ENCODE measurements around the gene DLG2.

DLG2 gene

GRCh38 chr11:84136926-84137325 is 1490.2 kb downstream of the DLG2 start:
- TF ChIP-seq TAF1 (IDR thresholded peaks at IDR 0.05; ENCODE audit: borderline replicate concordance, insufficient read depth, low read length), result no peak
- TF ChIP-seq FOXP2 (optimal IDR thresholded peaks at IDR 0.05; ENCODE audit: borderline replicate concordance, extremely low read depth, extremely low read length, insufficient read depth), result no peak
- TF ChIP-seq SIN3A (IDR thresholded peaks at IDR 0.05; ENCODE audit: borderline replicate concordance, insufficient read depth, low read length), result no peak
- TF ChIP-seq REST (IDR thresholded peaks at IDR 0.05; ENCODE audit: insufficient read depth in 1 of 2, low read depth in 2 of 2, low read length in 2 of 2), result no peak
- TF ChIP-seq POLR2AphosphoS5 (IDR thresholded peaks at IDR 0.05; ENCODE audit: low read depth, low read length), result no peak

GRCh38 chr11:84130646-84131427 is 1496.3 kb downstream of the DLG2 start:
- TF ChIP-seq REST (IDR thresholded peaks at IDR 0.05; ENCODE audit: insufficient read depth in 1 of 2, low read depth in 2 of 2, low read length in 2 of 2) (no peak), TAF1 (IDR thresholded peaks at IDR 0.05; ENCODE audit: borderline replicate concordance, insufficient read depth, low read length) (no peak)

- no peak for TF ChIP-seq SIN3A (IDR thresholded peaks at IDR 0.05; ENCODE audit: borderline replicate concordance, insufficient read depth, low read length)
- no peak for TF ChIP-seq REST (IDR thresholded peaks at IDR 0.05; ENCODE audit: insufficient read depth in 1 of 2, low read depth in 2 of 2, low read length in 2 of 2)
- no peak for TF ChIP-seq TAF1 (IDR thresholded peaks at IDR 0.05; ENCODE audit: borderline replicate concordance, insufficient read depth, low read length)
- TF ChIP-seq POLR2AphosphoS5 (IDR thresholded peaks at IDR 0.05; ENCODE audit: low read depth, low read length), result no peak
- TF ChIP-seq FOXP2 (optimal IDR thresholded peaks at IDR 0.05; ENCODE audit: borderline replicate concordance, extremely low read depth, extremely low read length, insufficient read depth), result no peak
These were observed 1497.1 kb downstream of the DLG2 start for GRCh38 chr11:84129961-84130576.

GRCh38 chr11:84128840-84129239 is 1498.3 kb downstream of the DLG2 start:
- TF ChIP-seq POLR2AphosphoS5 (IDR thresholded peaks at IDR 0.05; ENCODE audit: low read depth, low read length) (no peak), SIN3A (IDR thresholded peaks at IDR 0.05; ENCODE audit: borderline replicate concordance, insufficient read depth, low read length) (no peak), FOXP2 (optimal IDR thresholded peaks at IDR 0.05; ENCODE audit: borderline replicate concordance, extremely low read depth, extremely low read length, insufficient read depth) (no peak), REST (IDR thresholded peaks at IDR 0.05; ENCODE audit: insufficient read depth in 1 of 2, low read depth in 2 of 2, low read length in 2 of 2) (no peak), TAF1 (IDR thresholded peaks at IDR 0.05; ENCODE audit: borderline replicate concordance, insufficient read depth, low read length) (no peak)
